Measurements from ENCODE around the gene TTC38. TPM values are rescaled to one million over a fixed set of nuclear protein-coding genes. Genes with fewer than 3 reads are reported as not detected.

Gene TTC38
- total RNA-seq, 2 donors from 2014 or later, result 67.7 to 76.9 TPM

- Histone ChIP-seq H3K4me1 (ENCODE audit: control insufficient read depth in 1 of 2, low read depth in 2 of 2) (peaks cover 9 to 12% of the 10 kb centered on the region in 2 donors), H3K4me3 (no peak overlapping the region), H3K27ac (no peak overlapping the region), H3K9me3 (no peaks in the 10 kb centered on the region), H3K27me3 (replicated peaks; ENCODE audit: insufficient read depth) (no peaks in the 10 kb centered on the region), H3K36me3 (peaks cover 40% of the 10 kb centered on the region)
- DNase-seq (ENCODE audit: low spot score), result no peak
- ATAC-seq (ENCODE audit: insufficient number of reproducible peaks, low FRiP score, low read depth), result no peak
- TF ChIP-seq, protein P1, sequence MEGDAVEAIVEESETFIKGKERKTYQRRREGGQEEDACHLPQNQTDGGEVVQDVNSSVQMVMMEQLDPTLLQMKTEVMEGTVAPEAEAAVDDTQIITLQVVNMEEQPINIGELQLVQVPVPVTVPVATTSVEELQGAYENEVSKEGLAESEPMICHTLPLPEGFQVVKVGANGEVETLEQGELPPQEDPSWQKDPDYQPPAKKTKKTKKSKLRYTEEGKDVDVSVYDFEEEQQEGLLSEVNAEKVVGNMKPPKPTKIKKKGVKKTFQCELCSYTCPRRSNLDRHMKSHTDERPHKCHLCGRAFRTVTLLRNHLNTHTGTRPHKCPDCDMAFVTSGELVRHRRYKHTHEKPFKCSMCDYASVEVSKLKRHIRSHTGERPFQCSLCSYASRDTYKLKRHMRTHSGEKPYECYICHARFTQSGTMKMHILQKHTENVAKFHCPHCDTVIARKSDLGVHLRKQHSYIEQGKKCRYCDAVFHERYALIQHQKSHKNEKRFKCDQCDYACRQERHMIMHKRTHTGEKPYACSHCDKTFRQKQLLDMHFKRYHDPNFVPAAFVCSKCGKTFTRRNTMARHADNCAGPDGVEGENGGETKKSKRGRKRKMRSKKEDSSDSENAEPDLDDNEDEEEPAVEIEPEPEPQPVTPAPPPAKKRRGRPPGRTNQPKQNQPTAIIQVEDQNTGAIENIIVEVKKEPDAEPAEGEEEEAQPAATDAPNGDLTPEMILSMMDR (IDR thresholded peaks at IDR 0.05), result no peak
Measured at GRCh38 chr22:46338636-46339035, 70.8 kb downstream of the TTC38 start.

DNA sequence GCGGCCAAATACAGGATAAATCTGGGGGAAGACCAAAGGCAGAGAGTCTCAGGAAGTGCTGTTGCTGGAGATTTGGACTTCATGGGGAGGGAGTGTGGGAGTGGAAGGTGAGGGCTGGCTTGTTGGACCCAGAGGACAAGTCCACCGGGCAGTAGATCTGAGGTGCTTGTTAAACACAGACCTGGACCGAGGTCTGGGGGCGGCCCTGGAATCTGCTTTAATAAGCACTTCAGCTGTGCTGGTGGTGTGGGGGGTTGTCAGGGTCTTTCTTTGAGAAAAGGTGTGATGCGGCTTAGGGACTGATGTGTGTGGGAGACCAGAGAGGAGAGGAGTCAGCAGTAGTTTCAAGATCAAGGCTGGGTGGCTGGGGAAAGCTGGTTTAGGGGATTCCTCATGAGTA is 72.1 kb downstream of the TTC38 start:
- no peak overlapping the region for H3K4me3 ChIP-seq
- ATAC-seq (ENCODE audit: insufficient number of reproducible peaks, low FRiP score, low read depth) (no peak), DNase-seq (ENCODE audit: low spot score) (no peak)
- H3K27ac ChIP-seq, result no peak overlapping the region
- peaks cover 47% of the 10 kb centered on the region for H3K36me3 ChIP-seq
- no peaks in the 10 kb centered on the region for H3K27me3 ChIP-seq (replicated peaks; ENCODE audit: insufficient read depth)
- no peaks in the 10 kb centered on the region for H3K9me3 ChIP-seq
- H3K4me1 ChIP-seq (ENCODE audit: control insufficient read depth in 1 of 2, low read depth in 2 of 2), result peaks cover 9 to 12% of the 10 kb centered on the region in 2 donors
- TF ChIP-seq, protein P1 (IDR thresholded peaks at IDR 0.05), result no peak

DNA sequence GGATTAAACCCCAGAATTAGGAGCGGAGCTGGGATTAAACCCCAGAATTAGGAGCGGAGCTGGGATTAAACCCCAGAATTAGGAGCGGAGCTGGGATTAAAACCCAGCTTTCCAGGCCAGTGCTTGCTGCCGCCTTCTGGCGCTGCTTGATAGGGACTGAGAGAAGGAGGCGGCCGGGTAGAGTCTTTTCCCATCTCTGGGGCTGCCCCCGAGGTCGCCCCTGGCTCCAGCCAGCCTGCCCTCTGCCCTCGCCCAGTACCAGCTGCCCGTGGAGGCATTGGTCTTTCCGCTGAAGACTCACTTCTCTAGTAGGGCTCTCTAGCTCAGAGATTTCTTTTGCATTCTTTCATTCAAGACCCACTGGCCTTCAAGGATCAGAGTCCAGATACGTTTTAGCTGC is 72.9 kb downstream of the TTC38 start:
- Histone ChIP-seq H3K9me3 (no peaks in the 10 kb centered on the region), H3K4me1 (ENCODE audit: control insufficient read depth in 1 of 2, low read depth in 2 of 2) (peaks cover 9 to 12% of the 10 kb centered on the region in 2 donors), H3K4me3 (no peak overlapping the region), H3K27me3 (replicated peaks; ENCODE audit: insufficient read depth) (no peaks in the 10 kb centered on the region), H3K27ac (no peak overlapping the region), H3K36me3 (peaks cover 51% of the 10 kb centered on the region)
- no peak for ATAC-seq (ENCODE audit: insufficient number of reproducible peaks, low FRiP score, low read depth)
- DNase-seq (ENCODE audit: low spot score), result no peak
- TF ChIP-seq, protein P1 (IDR thresholded peaks at IDR 0.05), result no peak

Other genes with a start within 250 kb of the TTC38 start
- 10 to 100 TPM; 21.9 to 67.8 TPM for gene PPARA, start 117.5 kb upstream of the TTC38 start, total RNA-seq
- 10 to 100 TPM in 1 of 2 donors, 1 to 10 TPM in 1; 8.1 to 12.4 TPM for gene CDPF1, start 17.7 kb upstream of the TTC38 start, total RNA-seq
- under 1 TPM in 1 of 2 donors, not detected in 1; under 0.01 TPM for gene PKDREJ, start 4.7 kb upstream of the TTC38 start, total RNA-seq
- gene GTSE1, start 28.9 kb downstream of the TTC38 start, total RNA-seq, result under 1 TPM; 0.41 to 0.92 TPM
- gene TRMU, start 67.7 kb downstream of the TTC38 start, total RNA-seq, result 10 to 100 TPM; 30.2 to 45.4 TPM

All from thoracic aorta (tissue), 2 donors.